Spleen (tissue), 7 donors: ENCODE measurements around the gene THBS4.

Source experiments
- CTCF ChIP-seq, 11 experiments: fragments of 200-600 bp in 7 of 11; fragments of 450-650 bp in 4 of 11; sonication (generic) in 4 of 11; IDR thresholded peaks in 8 of 11; conservative IDR thresholded peaks in 3 of 11; 1 replicate in 7 of 11; 2 replicates in 4 of 11; pipeline versions ENCODE4 v1.4.0 to v1.8.0; 2016 to 2021; ENCODE audit warnings: antibody characterized with exemption in 11 of 11, inconsistent platforms in 4 of 11, mild to moderate bottlenecking in 1 of 11
- POLR2A ChIP-seq, 3 donors: fragments of 450-650 bp; IDR thresholded peaks; one replicate each; pipeline ENCODE4 v1.5.1; 2017; ENCODE audit warnings: antibody characterized with exemption in 3 of 3, mild to moderate bottlenecking in 1 of 3
- donor health status: DM: no; HTN: no; CAD: no; lungs with moderate emphysema.
- donor health status: DM: no; HTN: no; CAD: no.
- donor health status: DM: no; HTN: no; CAD: no.

- TF ChIP-seq CTCF (IDR thresholded peaks at IDR 0.05 in 8 of 11, conservative IDR thresholded peaks at IDR 0.05 in 3 of 11) = no peak
- no peak for TF ChIP-seq POLR2A (IDR thresholded peaks at IDR 0.05)
Observed at GRCh38 chr5:80033513-80033912, 1.6 kb upstream of the THBS4 start.
